GDM1 (cell line): ENCODE results near the gene ARID1B.

ENCODE experiments used
- DNase-seq: peaks from one replicate; lab custom pipeline; 2025; lab: John Stamatoyannopoulos, UW

Gene ARID1B

GRCh38 chr6:157077251-157077650, 300.1 kb downstream of the ARID1B start:
- no peak for DNase-seq

- DNase-seq: no peak
Measured at GRCh38 chr6:157078326-157078725, 301.1 kb downstream of the ARID1B start.

GRCh38 chr6:157079277-157079676, 302.1 kb downstream of the ARID1B start:
- no peak for DNase-seq

- DNase-seq: no peak
Measured at GRCh38 chr6:157079771-157080170, 302.6 kb downstream of the ARID1B start.

- DNase-seq: no peak
Measured at GRCh38 chr6:157080986-157081391, 303.8 kb downstream of the ARID1B start.

GRCh38 chr6:157083343-157083742, 306.2 kb downstream of the ARID1B start:
- DNase-seq: no peak

GRCh38 chr6:157086632-157087031, 309.5 kb downstream of the ARID1B start:
- no peak for DNase-seq

GRCh38 chr6:157087974-157088373, 310.8 kb downstream of the ARID1B start:
- DNase-seq: no peak

- DNase-seq: no peak
Measured at GRCh38 chr6:157088841-157089240, 311.7 kb downstream of the ARID1B start.

- DNase-seq: no peak
Measured at GRCh38 chr6:157089258-157089657, 312.1 kb downstream of the ARID1B start.

- no peak for DNase-seq
Measured at GRCh38 chr6:157089851-157090250, 312.7 kb downstream of the ARID1B start.

- no peak for DNase-seq
Measured at GRCh38 chr6:157090736-157091135, 313.6 kb downstream of the ARID1B start.

- no peak for DNase-seq
Measured at GRCh38 chr6:157091243-157091642, 314.1 kb downstream of the ARID1B start.

GRCh38 chr6:157091856-157092460, 314.8 kb downstream of the ARID1B start:
- no peak for DNase-seq

- DNase-seq: no peak
Measured at GRCh38 chr6:157092736-157093135, 315.6 kb downstream of the ARID1B start.

GRCh38 chr6:157093536-157093935, 316.4 kb downstream of the ARID1B start:
- no peak for DNase-seq

- DNase-seq: no peak
Measured at GRCh38 chr6:157094038-157094437, 316.9 kb downstream of the ARID1B start.

- no peak for DNase-seq
Measured at GRCh38 chr6:157095084-157095483, 317.9 kb downstream of the ARID1B start.

- DNase-seq: no peak
Measured at GRCh38 chr6:157095569-157095968, 318.4 kb downstream of the ARID1B start.

- DNase-seq: no peak
Measured at GRCh38 chr6:157096105-157096504, 318.9 kb downstream of the ARID1B start.

GRCh38 chr6:157096522-157096921, 319.3 kb downstream of the ARID1B start:
- DNase-seq: no peak

GRCh38 chr6:157097255-157097955, 320.2 kb downstream of the ARID1B start:
- no peak for DNase-seq

GRCh38 chr6:157098999-157099398, 321.8 kb downstream of the ARID1B start:
- DNase-seq: no peak
